MM.1S (cell line): Measurements from ENCODE around the gene PIBF1.

Experiments used
- CTCF ChIP-seq: fragments of 300-600 bp; sonication (generic); IDR thresholded peaks from 2 replicates; pipeline ENCODE4 v1.5.1; 2016; ENCODE audit warnings: antibody characterized with exemption, low read length, mixed read lengths
- EZH2 ChIP-seq: fragments of 300-600 bp; sonication (generic); optimal IDR thresholded peaks from 2 replicates; pipeline ENCODE3; 2017; ENCODE audit warnings: low read depth, mild to moderate bottlenecking, antibody characterized with exemption, low read length, mixed read lengths
- EZH2phosphoT487 ChIP-seq: fragments of 300-600 bp; sonication (generic); IDR thresholded peaks from 2 replicates; pipeline ENCODE4 v1.6.1; 2018; ENCODE audit warnings: antibody characterized with exemption, low read length

DNA sequence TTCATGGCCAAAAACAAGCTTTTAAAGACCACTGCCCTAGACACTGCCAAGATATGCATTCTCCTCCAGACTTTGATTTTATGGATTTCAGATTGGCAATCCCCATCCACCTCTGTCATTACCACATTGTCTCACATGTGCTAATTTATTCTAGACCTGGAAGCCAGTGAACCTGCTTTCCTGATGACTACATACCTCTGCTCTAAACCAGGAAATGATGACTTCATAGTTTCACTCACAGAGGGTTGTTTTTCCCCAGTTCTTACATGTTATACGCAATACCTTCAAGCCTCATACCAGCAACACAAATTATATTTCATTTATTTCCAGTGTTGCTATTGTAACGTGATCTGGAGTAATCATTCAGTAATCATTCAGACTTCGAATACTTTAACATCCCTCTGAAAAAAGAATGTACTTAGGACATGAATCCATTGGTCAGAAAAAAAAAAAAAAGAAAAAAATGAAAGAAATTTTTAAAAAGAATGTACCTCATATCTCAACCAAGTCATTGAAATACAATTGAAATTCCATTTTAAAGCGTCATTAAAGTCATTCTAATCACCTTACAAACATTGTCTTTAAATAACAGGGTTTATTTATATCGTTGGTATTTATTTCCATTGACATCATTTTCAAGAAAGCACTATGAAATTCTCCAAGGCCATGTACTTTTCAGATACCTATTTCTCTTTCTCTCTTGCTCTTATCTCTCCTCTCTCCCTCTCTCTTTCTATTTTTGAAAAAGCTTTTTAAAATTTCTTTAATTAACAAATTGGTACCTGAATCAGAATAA lies 243.5 kb downstream of the PIBF1 start:
- TF ChIP-seq CTCF (no peak), EZH2 (no peak), EZH2phosphoT487 (no peak)
